Body of pancreas (tissue), 4 donors: ENCODE data around the gene SLC12A3. TPM values are rescaled to one million over a fixed set of nuclear protein-coding genes. Genes with fewer than 3 reads are reported as not detected.
A peak's percentile ranks its signal among the peaks of the same experiment; 100 is the strongest.

Experiments
- ATAC-seq: fragments of 150-250 bp; one replicate; pipeline ENCODE4 v1.9.1; 2016
- DNase-seq, 4 donors: peaks; one replicate each; pipeline ENCODE4 v3.0.0-alpha.2; 2019
- H3K27ac ChIP-seq, 4 donors: fragments of 200-600 bp; sonication (generic); 1 replicate in 3 of 4; 2 replicates in 1 of 4; pipeline versions ENCODE4 v1.5.1 to v1.6.1; 2016 to 2019; ENCODE audit warnings: mild to moderate bottlenecking in 1 of 4, mixed read lengths in 1 of 4, moderate library complexity in 1 of 4
- H3K27me3 ChIP-seq, 2 donors: fragments of 200-600 bp; sonication (generic); one replicate each; pipeline ENCODE4 v1.6.0; 2016; ENCODE audit warnings: mild to moderate bottlenecking in 1 of 2
- H3K36me3 ChIP-seq, 2 donors: fragments of 200-600 bp; sonication (generic); replicated peaks in 1 of 2; 2 replicates each; pipeline ENCODE4 v1.5.1; 2016; ENCODE audit warnings: low read depth in 2 of 2; ENCODE audit not compliant: insufficient read depth in 1 of 2
- H3K4me1 ChIP-seq: fragments of 200-600 bp; sonication (generic); one replicate; pipeline ENCODE4 v1.6.0; 2016
- H3K4me3 ChIP-seq, 2 donors: fragments of 200-600 bp; sonication (generic); 1 replicate in 1 of 2; 2 replicates in 1 of 2; pipeline ENCODE4 v1.5.1; 2016 to 2019
- H3K9me3 ChIP-seq, 3 donors: fragments of 200-600 bp; sonication (generic); 1 replicate in 2 of 3; 2 replicates in 1 of 3; pipeline ENCODE4 v1.5.1; 2016
- POLR2A ChIP-seq, 3 donors: fragments of 450-650 bp; IDR thresholded peaks; one replicate each; pipeline ENCODE4 v1.6.1; 2016; ENCODE audit warnings: antibody characterized with exemption in 3 of 3, mild to moderate bottlenecking in 2 of 3
- WGBS, 2 donors: methylation state at CpG; one replicate each; pipeline ENCODE4 v1.1.5; 2017; 5-methylcytosine and 5-hydroxymethylcytosine counted together
- intact Hi-C: fragments of 100-400 bp; cut with DNase I; formaldehyde crosslinking; loops from one replicate; pipeline ENCODE4 v1.15.1; 2023
- total RNA-seq, 2 donors: library from RNA; depleted of rRNA; stranded (reverse); fragments of >200 nt; gene quantifications; one replicate each; pipeline ENCODE4 v1.1.0, GENCODE V29; 2016
- TF ChIP-seq, protein P1 (sequence below), 7 experiments: fragments of 450-650 bp in 4 of 7; fragments of 200-600 bp in 3 of 7; sonication (generic) in 3 of 7; IDR thresholded peaks; one replicate each; pipeline ENCODE4 v1.5.1; 2016 to 2019; ENCODE audit warnings: antibody characterized with exemption in 7 of 7

SLC12A3 gene
- total RNA-seq, 2 donors from 2014 or later: not detected

DNA sequence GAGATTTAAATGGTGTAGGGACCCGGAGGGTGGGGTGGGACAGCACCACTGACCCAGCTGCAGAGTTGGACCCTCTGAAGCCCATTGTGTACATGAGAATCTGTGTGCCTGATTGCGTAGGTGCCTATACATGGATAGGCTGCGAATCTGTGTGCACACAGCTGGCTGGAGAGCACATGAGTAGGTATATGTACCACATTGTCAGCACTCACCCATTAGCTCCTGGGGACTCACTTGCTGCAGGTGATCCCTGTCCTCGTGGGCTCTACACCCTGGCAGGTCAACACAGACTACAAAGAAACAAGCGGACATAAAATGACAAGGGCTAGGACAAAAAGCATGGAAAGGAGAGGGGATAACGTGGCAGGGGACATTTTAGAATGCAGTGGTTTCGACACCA is 85.4 kb downstream of the SLC12A3 start:
- no peaks in the 10 kb centered on the region for H3K9me3 ChIP-seq
- no peaks in the 10 kb centered on the region for H3K36me3 ChIP-seq
- H3K27me3 ChIP-seq: no peaks in the 10 kb centered on the region
- H3K4me1 ChIP-seq: peaks cover 23% of the 10 kb centered on the region
- no peak for TF ChIP-seq POLR2A (IDR thresholded peaks at IDR 0.05)
- TF ChIP-seq, protein P1, sequence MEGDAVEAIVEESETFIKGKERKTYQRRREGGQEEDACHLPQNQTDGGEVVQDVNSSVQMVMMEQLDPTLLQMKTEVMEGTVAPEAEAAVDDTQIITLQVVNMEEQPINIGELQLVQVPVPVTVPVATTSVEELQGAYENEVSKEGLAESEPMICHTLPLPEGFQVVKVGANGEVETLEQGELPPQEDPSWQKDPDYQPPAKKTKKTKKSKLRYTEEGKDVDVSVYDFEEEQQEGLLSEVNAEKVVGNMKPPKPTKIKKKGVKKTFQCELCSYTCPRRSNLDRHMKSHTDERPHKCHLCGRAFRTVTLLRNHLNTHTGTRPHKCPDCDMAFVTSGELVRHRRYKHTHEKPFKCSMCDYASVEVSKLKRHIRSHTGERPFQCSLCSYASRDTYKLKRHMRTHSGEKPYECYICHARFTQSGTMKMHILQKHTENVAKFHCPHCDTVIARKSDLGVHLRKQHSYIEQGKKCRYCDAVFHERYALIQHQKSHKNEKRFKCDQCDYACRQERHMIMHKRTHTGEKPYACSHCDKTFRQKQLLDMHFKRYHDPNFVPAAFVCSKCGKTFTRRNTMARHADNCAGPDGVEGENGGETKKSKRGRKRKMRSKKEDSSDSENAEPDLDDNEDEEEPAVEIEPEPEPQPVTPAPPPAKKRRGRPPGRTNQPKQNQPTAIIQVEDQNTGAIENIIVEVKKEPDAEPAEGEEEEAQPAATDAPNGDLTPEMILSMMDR (IDR thresholded peaks at IDR 0.05): no peak
- DNase-seq (no peak), ATAC-seq (no peak)
- no peak overlapping the region for H3K4me3 ChIP-seq
- peak overlapping the region; percentile 34 to 82 (median 38) for H3K27ac ChIP-seq
- 38 to 53% methylated on average over 6 to 7 of the region's 7 CpGs for WGBS, 2 donors
- intact Hi-C loops: no loop called here

DNA sequence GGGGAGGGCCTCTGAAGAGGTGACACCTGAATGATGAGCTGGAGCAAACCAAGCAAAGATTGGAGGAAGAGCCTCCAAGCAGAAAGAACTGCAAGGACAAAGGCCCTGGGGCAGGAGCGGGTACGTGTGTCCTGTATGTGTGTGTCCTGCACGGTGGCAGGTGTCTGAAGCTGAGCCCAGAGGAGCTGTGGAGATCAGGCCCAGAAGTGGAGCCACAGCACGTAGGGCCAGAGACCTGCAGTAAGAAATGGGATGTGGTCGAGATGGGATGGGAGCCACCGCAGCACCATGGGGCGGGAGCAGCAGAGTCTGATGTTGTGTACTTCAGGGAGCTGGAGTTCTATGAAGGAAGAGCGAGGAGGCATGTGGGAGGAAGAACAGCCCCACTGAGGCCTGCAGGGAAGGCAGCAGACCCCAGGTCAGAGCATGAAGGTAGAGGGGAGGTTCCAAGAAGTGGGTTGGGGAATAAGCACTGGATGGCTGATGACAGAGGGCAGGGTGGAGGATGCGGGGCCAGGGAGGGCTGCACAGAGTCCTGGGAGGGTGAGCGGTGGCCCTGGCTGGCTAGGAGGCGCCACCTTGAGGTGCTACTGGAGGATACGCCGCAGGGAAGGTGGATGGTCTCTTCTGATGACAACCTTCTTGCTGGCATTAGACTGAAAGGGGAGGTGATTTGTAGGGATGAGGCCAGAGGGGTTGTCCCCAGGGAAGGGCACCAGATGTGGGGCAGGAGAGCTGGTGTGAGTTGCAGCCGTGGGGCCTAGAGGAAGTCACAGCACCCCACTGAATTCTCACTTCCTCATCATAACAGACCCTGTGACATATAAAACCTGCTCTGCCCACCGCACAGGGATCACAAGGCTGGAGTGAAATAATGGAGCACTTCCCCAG is 86.1 kb downstream of the SLC12A3 start:
- peak; percentile 69 for ATAC-seq
- intact Hi-C loops: no loop called here
- Histone ChIP-seq H3K4me3 (no peak overlapping the region), H3K36me3 (no peaks in the 10 kb centered on the region), H3K27me3 (no peaks in the 10 kb centered on the region), H3K4me1 (peaks cover 18% of the 10 kb centered on the region), H3K27ac (peak overlapping the region in 2 of 4 donors; percentile 37 to 82), H3K9me3 (no peaks in the 10 kb centered on the region)
- TF ChIP-seq, protein P1 (IDR thresholded peaks at IDR 0.05): peak; percentile 44 to 92 (median 71)
- peak in 1 of 3 donors; percentile 4 for TF ChIP-seq POLR2A (IDR thresholded peaks at IDR 0.05)
- peak; percentile 72 to 81 (median 77) for DNase-seq
- 27 to 39% methylated on average over 15 of the region's 15 CpGs for WGBS, 2 donors

DNA sequence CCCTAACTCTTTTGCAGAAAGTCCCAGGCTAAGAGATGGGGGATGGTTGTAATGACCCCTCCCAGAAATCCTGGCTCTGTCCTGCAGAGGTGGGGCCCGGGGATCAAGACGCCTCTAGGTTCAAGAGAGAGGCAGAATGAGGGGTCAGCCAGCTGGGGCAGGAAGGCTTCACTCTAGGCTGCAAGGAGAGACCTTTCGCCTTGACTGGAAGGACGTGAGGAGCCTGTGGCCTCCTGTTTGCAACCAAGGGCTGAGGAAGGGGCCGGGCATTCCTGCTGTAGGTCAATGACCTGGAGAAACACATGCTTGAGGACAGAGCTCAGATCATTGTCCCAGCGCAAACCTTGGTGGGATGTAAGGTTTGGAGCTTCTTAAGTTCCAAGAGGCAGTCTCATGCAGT is 88.0 kb downstream of the SLC12A3 start:
- peaks cover 9% of the 10 kb centered on the region for H3K4me1 ChIP-seq
- intact Hi-C loops: no loop called here
- no peaks in the 10 kb centered on the region for H3K27me3 ChIP-seq
- H3K27ac ChIP-seq: no peak overlapping the region
- H3K4me3 ChIP-seq: no peak overlapping the region
- no peak for ATAC-seq
- DNase-seq: no peak
- no peaks in the 10 kb centered on the region for H3K9me3 ChIP-seq
- no peak for TF ChIP-seq POLR2A (IDR thresholded peaks at IDR 0.05)
- TF ChIP-seq, protein P1 (IDR thresholded peaks at IDR 0.05): no peak
- 76 to 85% methylated on average over 6 of the region's 6 CpGs for WGBS, 2 donors
- no peaks in the 10 kb centered on the region for H3K36me3 ChIP-seq

DNA sequence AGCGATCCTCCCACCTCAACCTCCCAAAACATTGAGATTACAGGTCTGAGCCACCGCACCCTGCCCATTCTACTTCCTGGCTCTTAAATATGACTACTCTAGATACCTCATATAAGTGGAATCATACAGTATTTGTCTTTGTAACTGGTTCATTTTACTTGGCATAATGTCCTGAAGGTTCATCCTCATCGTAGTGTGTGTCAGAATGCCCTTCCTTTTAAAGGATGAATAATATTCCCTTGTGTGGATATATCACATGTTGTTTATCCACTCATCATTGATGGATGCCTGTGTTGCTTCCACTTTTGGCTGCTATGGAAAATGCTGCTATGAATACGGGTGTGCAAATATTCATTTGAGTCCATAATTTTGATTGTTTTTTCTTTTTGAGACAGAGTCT is 91.1 kb downstream of the SLC12A3 start:
- TF ChIP-seq, protein P1 (IDR thresholded peaks at IDR 0.05): no peak
- TF ChIP-seq POLR2A (IDR thresholded peaks at IDR 0.05): no peak
- Histone ChIP-seq H3K4me3 (no peak overlapping the region), H3K36me3 (no peaks in the 10 kb centered on the region), H3K27me3 (no peaks in the 10 kb centered on the region), H3K9me3 (no peaks in the 10 kb centered on the region), H3K4me1 (peaks cover 4% of the 10 kb centered on the region), H3K27ac (no peak overlapping the region)
- intact Hi-C loops: no loop called here
- no peak for ATAC-seq
- no peak for DNase-seq
- WGBS, 2 donors: 94 to 95% methylated on average over 4 of the region's 4 CpGs
